HG03442 (cell line): Measurements from ENCODE around the gene NFAM1.

Source experiments
- ATAC-seq: cut with Tn5 transposase; IDR thresholded peaks from one replicate; pipeline ENCODE4 v1.9.1; 2021; ENCODE audit warnings: mild to moderate bottlenecking, moderate library complexity; ENCODE audit not compliant: unreplicated experiment

NFAM1 gene

GRCh38 chr22:42363892-42364291 is 68.3 kb downstream of the NFAM1 start:
- ATAC-seq = no peak

GRCh38 chr22:42361523-42361922 is 70.7 kb downstream of the NFAM1 start:
- ATAC-seq = no peak

GRCh38 chr22:42360348-42360747 is 71.9 kb downstream of the NFAM1 start:
- no peak for ATAC-seq

GRCh38 chr22:42358643-42359558 is 73.3 kb downstream of the NFAM1 start:
- no peak for ATAC-seq

- no peak for ATAC-seq
These were observed 74.4 kb downstream of the NFAM1 start for GRCh38 chr22:42357634-42358296.

GRCh38 chr22:42357221-42357620 is 75.0 kb downstream of the NFAM1 start:
- no peak for ATAC-seq

- no peak for ATAC-seq
These were observed 75.7 kb downstream of the NFAM1 start for GRCh38 chr22:42356533-42356932.

- ATAC-seq = no peak
These were observed 78.1 kb downstream of the NFAM1 start for GRCh38 chr22:42353883-42354727.

GRCh38 chr22:42350373-42350772 is 81.8 kb downstream of the NFAM1 start:
- ATAC-seq = no peak

GRCh38 chr22:42347281-42347824 is 84.8 kb downstream of the NFAM1 start:
- ATAC-seq = no peak

GRCh38 chr22:42346722-42347121 is 85.5 kb downstream of the NFAM1 start:
- no peak for ATAC-seq

GRCh38 chr22:42345458-42345857 is 86.7 kb downstream of the NFAM1 start:
- no peak for ATAC-seq

- no peak for ATAC-seq
These were observed 87.8 kb downstream of the NFAM1 start for GRCh38 chr22:42344361-42344905.

- ATAC-seq = no peak
These were observed 88.6 kb downstream of the NFAM1 start for GRCh38 chr22:42343531-42344081.

- ATAC-seq = no peak
These were observed 89.1 kb downstream of the NFAM1 start for GRCh38 chr22:42343121-42343454.

- no peak for ATAC-seq
These were observed 89.6 kb downstream of the NFAM1 start for GRCh38 chr22:42342426-42343120.

GRCh38 chr22:42341779-42342178 is 90.4 kb downstream of the NFAM1 start:
- ATAC-seq = no peak

GRCh38 chr22:42340829-42341383 is 91.3 kb downstream of the NFAM1 start:
- no peak for ATAC-seq

- no peak for ATAC-seq
These were observed 92.1 kb downstream of the NFAM1 start for GRCh38 chr22:42340150-42340549.

- ATAC-seq = no peak
These were observed 93.7 kb downstream of the NFAM1 start for GRCh38 chr22:42338479-42338878.
